GM18498 (cell line): ENCODE results near the gene CT45A5.
"Not testable (repeated sequence)": the region's sequence is repeated elsewhere in the genome, so short reads cannot be mapped to it uniquely, and the experiment has no call there.

Experiments used
- ATAC-seq: cut with Tn5 transposase; IDR thresholded peaks from one replicate; pipeline ENCODE4 v1.9.1; 2021; ENCODE audit warnings: mild to moderate bottlenecking, moderate library complexity; ENCODE audit not compliant: unreplicated experiment

CT45A5 gene

DNA sequence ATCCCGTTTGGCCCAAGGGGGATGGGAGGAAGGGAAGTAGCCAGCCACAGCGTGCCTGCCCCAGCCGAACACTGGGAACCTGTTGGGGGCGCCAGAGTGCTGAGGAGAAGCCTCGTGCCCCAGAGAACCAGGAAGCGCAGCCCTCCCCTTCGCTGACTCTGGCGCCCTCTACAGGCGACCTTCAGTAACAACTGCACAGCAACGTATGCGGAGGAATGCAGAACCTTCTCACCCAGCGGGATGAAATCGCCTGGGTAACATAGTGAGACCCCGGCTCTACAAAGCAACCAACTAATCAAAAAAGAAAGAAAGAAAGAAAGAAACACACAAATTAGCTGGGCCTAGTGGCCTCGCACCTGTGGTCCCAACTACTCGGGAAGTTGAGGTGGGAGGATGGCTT lies at the start of gene CT45A5:
Gene CT45A5, minus strand, starts transcription at position 101 of the 400 bp plus-strand sequence. CDS start 3,774 bp downstream, outside the sequence.
- ATAC-seq, result not testable (repeated sequence)

GRCh38 chrX:135819912-135820311 lies 34.6 kb upstream of the CT45A5 start, which contains the start of gene CT45A2:
Gene CT45A2, minus strand, starts transcription at chrX:135820012. Its CDS starts 3,747 bp downstream, at chrX:135816265.
- not testable (repeated sequence) for ATAC-seq

- not testable (repeated sequence) for ATAC-seq
Measured at GRCh38 chrX:135802687-135803086, 17.4 kb upstream of the CT45A5 start, which contains the start of gene CT45A6. Gene CT45A6, minus strand, starts transcription at chrX:135802787. Its CDS starts 3,794 bp downstream, at chrX:135798993.

DNA sequence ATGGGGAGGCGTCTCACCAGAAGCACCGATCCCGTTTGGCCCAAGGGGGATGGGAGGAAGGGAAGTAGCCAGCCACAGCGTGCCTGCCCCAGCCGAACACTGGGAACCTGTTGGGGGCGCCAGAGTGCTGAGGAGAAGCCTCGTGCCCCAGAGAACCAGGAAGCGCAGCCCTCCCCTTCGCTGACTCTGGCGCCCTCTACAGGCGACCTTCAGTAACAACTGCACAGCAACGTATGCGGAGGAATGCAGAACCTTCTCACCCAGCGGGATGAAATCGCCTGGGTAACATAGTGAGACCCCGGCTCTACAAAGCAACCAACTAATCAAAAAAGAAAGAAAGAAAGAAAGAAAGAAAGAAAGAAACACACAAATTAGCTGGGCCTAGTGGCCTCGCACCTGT lies 17.2 kb downstream of the CT45A5 start, which contains the start of gene CT45A3:
Gene CT45A3, minus strand, starts transcription at position 101 of the 400 bp plus-strand sequence. CDS start 3,747 bp downstream, outside the sequence.
- ATAC-seq, result not testable (repeated sequence)

DNA sequence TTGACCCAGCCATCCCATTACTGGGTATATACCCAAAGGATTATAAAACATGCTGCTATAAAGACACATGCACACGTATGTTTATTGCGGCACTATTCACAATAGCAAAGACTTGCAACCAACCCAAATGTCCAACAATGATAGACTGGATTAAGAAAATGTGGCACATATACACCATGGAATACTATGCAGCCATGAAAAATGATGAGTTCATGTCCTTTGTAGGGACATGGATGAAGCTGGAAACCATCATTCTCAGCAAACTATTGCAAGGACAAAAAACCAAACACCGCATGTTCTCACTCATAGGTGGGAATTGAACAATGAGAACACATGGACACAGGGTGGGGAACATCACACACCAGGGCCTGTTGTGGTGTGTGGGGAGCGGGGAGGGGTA lies 40.6 kb downstream of the CT45A5 start:
- not testable (repeated sequence) for ATAC-seq

DNA sequence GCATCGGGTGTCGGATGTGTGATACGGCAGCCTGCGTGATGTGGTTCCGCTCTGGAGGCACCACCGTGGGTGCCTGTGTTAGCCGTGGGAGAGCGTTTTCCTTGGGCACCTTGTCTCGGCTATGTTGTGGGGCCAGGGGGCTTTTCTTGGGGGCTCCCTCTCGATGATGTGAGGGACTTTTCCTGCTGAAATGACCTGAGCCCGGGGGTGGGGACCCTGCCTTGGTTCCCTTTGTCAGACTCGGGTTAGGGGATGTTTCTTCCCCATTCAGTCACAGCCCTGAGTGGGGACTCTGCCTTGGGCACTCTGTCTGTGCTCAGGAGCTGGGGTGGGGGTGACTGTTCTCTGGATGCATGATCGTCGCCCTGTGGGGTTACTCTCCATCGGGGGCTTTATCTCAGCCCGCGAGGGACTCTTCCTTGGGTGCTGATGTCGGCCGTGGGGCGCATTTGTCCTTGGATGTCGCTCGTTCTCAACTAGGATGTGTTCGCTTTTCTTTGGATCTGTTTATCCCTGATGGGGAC lies 44.0 kb downstream of the CT45A5 start:
- no peak for ATAC-seq

DNA sequence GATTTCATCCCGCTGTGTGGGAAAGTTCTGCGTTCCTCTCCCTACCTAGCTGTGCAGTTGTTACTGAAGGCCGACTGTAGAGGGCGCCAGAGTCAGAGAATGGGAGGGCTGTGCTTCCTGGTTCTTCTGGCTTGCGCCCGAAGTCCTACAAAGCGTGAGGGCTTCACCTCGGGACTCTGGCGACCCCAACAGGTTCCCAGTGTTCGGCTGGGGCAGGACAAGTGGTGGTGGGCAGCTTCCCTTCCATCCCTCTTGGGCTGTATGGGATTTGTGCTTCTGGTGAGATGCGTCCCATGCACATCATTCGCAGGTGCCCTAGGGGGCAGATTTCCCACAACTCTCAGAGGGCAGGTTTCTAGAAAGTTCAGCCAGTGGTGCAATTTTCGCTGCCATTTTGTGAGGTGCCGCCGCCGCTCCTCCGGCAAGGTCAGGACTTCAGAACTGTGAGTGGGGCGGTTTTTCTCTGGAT lies 44.6 kb downstream of the CT45A5 start:
- ATAC-seq, result no peak

GRCh38 chrX:135737366-135738071 lies 47.8 kb downstream of the CT45A5 start:
- ATAC-seq, result no peak

DNA sequence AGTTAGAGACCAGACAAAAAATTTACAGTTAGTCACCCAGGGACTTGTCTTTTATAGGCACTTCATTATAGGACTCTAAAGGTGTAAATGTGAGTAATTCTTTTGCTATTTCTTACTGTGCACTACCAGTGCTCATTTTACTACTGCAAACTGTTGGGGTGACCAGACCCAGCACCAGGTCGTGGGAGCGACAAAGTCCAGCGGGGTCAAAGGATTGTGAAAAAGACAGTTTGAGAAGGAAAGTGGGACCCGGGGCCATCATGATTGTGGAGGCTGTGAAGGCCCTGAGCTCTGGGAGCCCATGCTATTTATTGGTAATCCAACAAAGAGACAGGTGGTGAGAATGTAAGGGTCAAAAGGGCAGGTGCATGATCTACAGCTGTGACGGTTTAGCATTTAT lies 50.6 kb downstream of the CT45A5 start:
- not testable (repeated sequence) for ATAC-seq
